ENCODE results near the gene OTOF.

OTOF gene

DNA sequence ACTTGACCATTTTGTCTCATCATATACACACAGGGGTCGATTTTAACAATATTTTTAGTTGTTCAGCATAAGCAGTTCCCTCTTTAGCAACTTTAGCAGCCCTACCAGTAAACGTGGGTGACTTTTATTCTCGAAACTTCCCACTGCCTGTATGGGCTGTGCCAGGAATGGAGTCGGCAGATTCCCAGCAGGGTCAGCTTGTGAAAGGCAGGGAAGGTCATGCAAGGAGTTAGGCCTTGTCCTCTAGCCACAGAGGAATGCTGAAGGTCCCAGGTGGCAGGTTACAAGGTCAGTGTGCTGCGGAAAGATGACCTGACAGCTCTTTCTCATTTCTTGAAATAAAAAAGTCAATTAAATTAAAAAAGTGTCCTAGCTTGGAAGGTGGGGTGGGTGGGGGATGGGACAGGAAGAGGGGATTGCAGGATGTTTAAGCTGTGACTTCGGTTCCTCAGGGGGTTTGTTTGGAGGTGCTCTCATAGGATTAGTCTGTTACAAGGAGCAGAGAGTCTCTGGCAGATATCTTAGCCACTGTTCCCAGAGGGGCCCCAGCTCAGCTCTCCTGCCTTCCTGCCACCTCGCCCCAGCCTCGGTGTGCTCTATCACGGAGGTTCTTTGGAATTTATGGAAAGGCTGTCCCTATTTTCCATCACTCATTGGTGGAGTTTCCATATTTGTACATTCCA, 54.8 kb downstream of the OTOF start:
- Mint-ChIP-seq H3K27ac (no peak overlapping the region), H3K4me3 (no peak overlapping the region), H3K9me3 (no peaks in the 10 kb centered on the region), H3K36me3 (ENCODE audit: low read depth) (no peaks in the 10 kb centered on the region), H3K27me3 (ENCODE audit: low read depth) (peaks cover 6% of the 10 kb centered on the region), H3K4me1 (peaks cover 7% of the 10 kb centered on the region)
- TF ChIP-seq, protein P1, sequence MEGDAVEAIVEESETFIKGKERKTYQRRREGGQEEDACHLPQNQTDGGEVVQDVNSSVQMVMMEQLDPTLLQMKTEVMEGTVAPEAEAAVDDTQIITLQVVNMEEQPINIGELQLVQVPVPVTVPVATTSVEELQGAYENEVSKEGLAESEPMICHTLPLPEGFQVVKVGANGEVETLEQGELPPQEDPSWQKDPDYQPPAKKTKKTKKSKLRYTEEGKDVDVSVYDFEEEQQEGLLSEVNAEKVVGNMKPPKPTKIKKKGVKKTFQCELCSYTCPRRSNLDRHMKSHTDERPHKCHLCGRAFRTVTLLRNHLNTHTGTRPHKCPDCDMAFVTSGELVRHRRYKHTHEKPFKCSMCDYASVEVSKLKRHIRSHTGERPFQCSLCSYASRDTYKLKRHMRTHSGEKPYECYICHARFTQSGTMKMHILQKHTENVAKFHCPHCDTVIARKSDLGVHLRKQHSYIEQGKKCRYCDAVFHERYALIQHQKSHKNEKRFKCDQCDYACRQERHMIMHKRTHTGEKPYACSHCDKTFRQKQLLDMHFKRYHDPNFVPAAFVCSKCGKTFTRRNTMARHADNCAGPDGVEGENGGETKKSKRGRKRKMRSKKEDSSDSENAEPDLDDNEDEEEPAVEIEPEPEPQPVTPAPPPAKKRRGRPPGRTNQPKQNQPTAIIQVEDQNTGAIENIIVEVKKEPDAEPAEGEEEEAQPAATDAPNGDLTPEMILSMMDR (IDR thresholded peaks at IDR 0.05; ENCODE audit: unreplicated experiment in 3 of 3): no peak

DNA sequence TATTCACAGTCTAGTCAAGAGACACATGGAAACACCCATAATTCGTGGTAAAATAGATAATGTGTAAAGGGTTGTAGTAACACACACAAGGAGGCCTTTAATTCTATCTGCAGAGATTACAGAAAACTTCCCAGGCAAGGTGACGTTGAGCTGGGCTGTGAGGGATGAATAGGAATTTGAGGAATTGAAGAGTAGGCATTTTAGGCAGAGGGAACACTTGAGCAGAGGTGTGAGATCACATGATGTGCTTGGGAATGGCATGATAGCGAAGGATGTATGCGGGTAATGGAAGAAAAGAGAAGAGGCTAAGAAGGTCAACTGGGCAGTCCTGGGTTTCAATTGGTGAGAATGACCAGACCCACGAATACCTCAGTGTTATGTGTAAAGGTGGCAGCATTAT, 56.0 kb downstream of the OTOF start:
- H3K27ac Mint-ChIP-seq: no peak overlapping the region
- H3K9me3 Mint-ChIP-seq: no peaks in the 10 kb centered on the region
- TF ChIP-seq, protein P1 (IDR thresholded peaks at IDR 0.05; ENCODE audit: unreplicated experiment in 3 of 3): no peak
- H3K27me3 Mint-ChIP-seq (ENCODE audit: low read depth): peaks cover 8% of the 10 kb centered on the region
- no peaks in the 10 kb centered on the region for H3K36me3 Mint-ChIP-seq (ENCODE audit: low read depth)
- no peak overlapping the region for H3K4me3 Mint-ChIP-seq
- peaks cover 7% of the 10 kb centered on the region for H3K4me1 Mint-ChIP-seq

DNA sequence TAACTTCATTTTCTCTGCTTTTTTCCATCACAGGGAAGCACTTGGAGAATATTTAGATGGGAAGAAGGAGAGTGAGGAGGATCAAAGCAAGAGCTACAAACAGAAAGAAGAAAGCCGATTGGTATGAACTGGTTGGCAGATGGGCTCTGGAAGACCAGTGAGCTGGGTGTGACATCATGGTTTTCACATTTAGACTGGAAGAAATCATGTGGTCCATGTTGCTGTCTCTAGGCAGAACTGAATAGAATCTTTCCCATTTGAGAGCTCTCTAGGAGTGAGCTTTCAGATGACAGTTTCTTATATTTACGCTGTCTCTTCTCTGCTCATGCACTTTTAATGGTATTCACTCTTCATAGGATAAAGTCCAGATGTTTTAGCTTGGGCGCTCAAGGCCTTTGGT, 63.6 kb downstream of the OTOF start:
- Mint-ChIP-seq H3K4me3 (no peak overlapping the region), H3K27me3 (ENCODE audit: low read depth) (peaks cover 4% of the 10 kb centered on the region), H3K9me3 (no peaks in the 10 kb centered on the region), H3K27ac (no peak overlapping the region), H3K36me3 (ENCODE audit: low read depth) (no peaks in the 10 kb centered on the region), H3K4me1 (no peaks in the 10 kb centered on the region)
- TF ChIP-seq, protein P1 (IDR thresholded peaks at IDR 0.05; ENCODE audit: unreplicated experiment in 3 of 3): no peak

DNA sequence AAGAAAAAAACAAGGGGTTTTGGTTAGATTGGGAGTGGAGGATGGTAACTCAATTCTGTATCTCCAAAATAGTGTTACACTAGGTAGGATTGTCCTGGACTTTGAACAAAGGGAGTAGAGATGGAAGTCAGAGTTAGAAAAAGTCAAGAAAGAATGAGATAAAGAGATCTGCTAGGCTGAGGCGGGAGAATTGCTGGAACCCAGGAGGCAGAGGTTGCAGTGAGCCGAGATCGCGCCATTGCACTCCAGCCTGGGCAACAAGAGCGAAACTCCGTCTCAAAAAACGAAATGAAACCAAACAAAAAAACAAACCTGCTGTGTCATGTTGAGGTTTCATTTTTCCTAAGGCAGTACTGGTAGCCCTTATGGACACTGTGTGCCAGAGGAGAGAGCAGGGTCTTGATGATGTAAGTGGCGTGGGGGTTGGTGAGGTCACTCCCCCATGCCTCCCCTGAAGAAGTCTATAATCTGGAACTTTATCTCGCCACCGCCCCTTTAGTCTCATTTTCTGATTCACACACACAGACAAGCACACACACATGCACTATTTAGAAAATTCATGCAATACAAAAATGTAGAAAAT, 65.7 kb downstream of the OTOF start:
- H3K4me3 Mint-ChIP-seq: no peak overlapping the region
- no peaks in the 10 kb centered on the region for H3K4me1 Mint-ChIP-seq
- no peaks in the 10 kb centered on the region for H3K36me3 Mint-ChIP-seq (ENCODE audit: low read depth)
- H3K9me3 Mint-ChIP-seq: no peaks in the 10 kb centered on the region
- no peak overlapping the region for H3K27ac Mint-ChIP-seq
- no peaks in the 10 kb centered on the region for H3K27me3 Mint-ChIP-seq (ENCODE audit: low read depth)
- TF ChIP-seq, protein P1 (IDR thresholded peaks at IDR 0.05; ENCODE audit: unreplicated experiment in 3 of 3): no peak

DNA sequence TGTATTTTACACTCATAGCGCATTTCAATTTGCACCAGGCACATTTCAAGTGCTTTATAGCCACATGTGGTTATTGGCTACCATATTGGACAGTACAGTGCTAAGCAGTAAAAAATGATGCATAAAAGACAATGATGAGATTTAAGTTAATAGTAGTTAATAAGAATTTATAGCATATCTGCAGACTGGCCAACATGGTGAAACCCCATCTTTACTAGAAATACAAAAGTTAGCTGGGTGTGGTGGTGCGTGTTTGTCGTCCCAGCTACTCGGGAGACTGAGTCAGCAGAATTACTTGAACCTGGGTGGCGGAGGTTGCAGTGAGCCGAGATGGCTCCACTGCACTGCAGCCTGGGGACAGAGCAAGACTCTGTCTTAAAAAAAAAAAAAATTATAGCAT, 66.5 kb downstream of the OTOF start:
- no peaks in the 10 kb centered on the region for H3K36me3 Mint-ChIP-seq (ENCODE audit: low read depth)
- no peaks in the 10 kb centered on the region for H3K9me3 Mint-ChIP-seq
- TF ChIP-seq, protein P1 (IDR thresholded peaks at IDR 0.05; ENCODE audit: unreplicated experiment in 3 of 3): no peak
- no peak overlapping the region for H3K4me3 Mint-ChIP-seq
- H3K4me1 Mint-ChIP-seq: no peaks in the 10 kb centered on the region
- H3K27ac Mint-ChIP-seq: no peak overlapping the region
- H3K27me3 Mint-ChIP-seq (ENCODE audit: low read depth): no peaks in the 10 kb centered on the region

DNA sequence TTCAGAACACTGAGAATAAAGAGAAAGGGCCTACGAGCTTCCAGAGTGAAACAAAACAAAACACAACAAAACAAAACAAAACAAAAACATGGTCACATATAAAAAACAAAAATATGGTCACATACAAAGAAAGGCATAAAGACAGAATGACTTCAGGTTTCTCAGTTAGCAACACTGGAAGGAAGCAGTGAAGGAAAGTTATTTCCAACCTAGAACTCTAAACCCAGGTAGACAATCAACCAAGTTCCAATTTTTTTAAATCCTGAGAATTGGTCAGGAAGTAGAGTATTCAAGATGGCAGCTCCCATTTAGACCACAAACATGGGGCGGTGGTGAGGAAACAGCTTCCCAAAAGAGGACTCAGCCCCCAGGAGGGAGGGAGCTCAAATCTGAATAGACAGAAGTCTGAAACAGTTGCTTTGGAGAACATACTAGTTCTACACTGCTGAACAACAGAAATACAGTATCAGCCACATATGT, 67.1 kb downstream of the OTOF start:
- Mint-ChIP-seq H3K4me1 (no peaks in the 10 kb centered on the region), H3K36me3 (ENCODE audit: low read depth) (no peaks in the 10 kb centered on the region)

More for the DNA sequence above, 67.1 kb downstream of the OTOF start:
- Mint-ChIP-seq H3K9me3 (no peaks in the 10 kb centered on the region), H3K27me3 (ENCODE audit: low read depth) (no peaks in the 10 kb centered on the region), H3K4me3 (no peak overlapping the region), H3K27ac (no peak overlapping the region)
- TF ChIP-seq, protein P1 (IDR thresholded peaks at IDR 0.05; ENCODE audit: unreplicated experiment in 3 of 3): no peak
